M059J (cell line): ENCODE measurements around the gene CCDC136. TPM values are rescaled to one million over a fixed set of nuclear protein-coding genes. Genes with fewer than 3 reads are reported as not detected.

Experiments
- DNase-seq: peaks from one replicate; pipeline ENCODE4 v3.0.0-alpha.2; 2012; ENCODE audit warnings: low read depth
- total RNA-seq: library from RNA; depleted of rRNA; stranded (reverse); fragments of >200 nt; shearing (Covaris generic); gene quantifications from 2 replicates; pipeline ENCODE4 v1.2.3, GENCODE V29; 2014

The CCDC136 gene
- total RNA-seq, 1 experiment from 2014 or later: 5.7 TPM

DNA sequence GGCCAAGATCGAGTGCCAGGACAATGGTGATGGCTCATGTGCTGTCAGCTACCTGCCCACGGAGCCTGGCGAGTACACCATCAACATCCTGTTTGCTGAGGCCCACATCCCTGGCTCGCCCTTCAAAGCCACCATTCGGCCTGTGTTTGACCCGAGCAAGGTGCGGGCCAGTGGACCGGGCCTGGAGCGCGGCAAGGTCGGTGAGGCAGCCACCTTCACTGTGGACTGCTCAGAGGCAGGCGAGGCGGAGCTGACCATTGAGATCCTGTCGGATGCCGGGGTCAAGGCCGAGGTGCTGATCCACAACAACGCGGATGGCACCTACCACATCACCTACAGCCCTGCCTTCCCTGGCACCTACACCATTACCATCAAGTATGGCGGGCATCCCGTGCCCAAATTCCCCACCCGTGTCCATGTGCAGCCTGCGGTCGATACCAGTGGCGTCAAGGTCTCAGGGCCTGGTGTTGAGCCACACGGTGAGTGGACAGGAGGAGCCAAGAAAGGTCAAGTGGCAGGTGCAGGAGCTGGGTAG lies 53.1 kb downstream of the CCDC136 start:
- no peak for DNase-seq

GRCh38 chr7:128845475-128845874 lies 53.7 kb downstream of the CCDC136 start:
- DNase-seq: no peak

GRCh38 chr7:128845987-128846386 lies 54.2 kb downstream of the CCDC136 start:
- no peak for DNase-seq

DNA sequence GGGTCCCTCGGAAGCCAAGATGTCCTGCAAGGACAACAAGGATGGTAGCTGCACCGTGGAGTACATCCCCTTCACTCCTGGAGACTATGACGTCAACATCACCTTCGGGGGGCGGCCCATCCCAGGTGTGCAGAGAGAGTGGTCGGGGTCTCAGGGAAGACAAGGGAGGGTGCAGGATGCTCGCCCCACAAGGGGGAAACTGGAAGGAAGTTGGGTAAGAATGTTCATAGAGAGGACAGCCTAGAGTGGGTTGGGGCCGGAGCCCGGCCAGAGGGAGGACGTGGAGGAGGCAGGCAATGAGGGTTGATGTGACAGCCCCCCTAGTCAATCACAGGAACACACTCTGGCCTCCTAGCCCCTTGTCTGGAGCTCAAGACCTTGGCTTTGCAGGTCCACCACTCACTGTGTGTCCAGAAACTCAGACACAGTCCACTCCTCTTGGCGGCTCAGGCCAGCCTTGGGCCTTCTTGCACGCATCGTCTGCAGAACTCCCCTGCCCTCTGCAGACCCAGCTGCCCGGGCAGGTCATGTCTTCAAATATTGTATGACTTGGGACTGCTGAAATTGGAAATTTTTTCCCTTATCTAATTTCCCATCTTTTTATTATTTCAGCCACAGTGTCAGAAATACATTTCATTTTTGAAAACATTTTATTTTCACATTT lies 55.1 kb downstream of the CCDC136 start:
- no peak for DNase-seq

DNA sequence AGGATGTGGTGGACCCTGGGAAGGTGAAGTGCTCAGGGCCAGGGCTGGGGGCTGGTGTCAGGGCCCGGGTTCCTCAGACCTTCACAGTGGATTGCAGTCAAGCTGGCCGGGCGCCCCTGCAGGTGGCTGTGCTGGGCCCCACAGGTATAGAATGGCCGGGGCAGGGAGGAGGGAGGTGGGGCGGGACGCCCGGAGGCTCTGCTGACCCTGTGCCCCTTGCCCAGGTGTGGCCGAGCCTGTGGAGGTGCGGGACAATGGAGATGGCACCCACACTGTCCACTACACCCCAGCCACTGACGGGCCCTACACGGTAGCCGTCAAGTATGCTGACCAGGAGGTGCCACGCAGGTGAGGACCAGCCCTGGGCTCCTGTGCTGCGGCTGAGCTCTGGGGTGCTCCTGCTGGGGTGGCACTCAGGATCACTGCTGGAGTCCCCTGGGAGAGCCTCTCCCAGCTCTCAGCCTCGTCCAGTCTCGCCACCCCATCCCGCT lies 56.0 kb downstream of the CCDC136 start:
- DNase-seq: no peak

DNA sequence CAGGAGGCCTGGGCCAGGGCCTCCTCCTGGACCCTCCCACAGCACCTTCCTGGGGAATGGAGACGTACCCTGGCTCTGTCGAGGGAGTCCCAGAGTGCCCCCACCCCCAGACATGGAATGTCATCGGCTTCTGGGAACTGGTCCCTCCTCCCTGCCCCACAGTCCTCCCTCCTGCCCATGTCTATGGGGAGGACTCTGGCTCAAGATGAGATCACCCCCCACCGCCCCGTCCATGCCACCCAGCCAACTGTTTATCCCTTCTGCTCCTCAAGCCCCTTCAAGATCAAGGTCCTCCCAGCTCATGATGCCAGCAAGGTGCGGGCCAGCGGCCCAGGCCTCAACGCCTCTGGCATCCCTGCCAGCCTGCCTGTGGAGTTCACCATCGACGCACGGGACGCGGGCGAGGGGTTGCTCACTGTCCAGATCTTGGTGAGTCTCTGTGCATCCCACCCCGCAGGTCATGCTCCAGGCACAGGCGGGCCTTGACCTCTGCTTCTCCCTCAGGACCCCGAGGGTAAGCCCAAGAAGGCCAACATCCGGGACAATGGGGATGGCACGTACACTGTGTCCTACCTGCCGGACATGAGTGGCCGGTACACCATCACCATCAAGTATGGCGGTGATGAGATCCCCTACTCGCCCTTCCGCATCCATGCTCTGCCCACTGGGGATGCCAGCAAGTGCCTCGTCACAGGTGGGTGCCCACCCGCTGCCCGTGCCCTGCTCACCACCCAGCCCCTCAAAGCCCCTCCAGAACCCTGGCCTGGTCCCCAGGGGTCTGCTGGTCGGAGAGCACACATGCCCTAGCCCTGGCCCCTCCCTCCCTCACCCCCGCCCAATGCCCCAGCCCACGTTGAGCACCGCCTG lies 56.8 kb downstream of the CCDC136 start:
- DNase-seq: no peak

DNA sequence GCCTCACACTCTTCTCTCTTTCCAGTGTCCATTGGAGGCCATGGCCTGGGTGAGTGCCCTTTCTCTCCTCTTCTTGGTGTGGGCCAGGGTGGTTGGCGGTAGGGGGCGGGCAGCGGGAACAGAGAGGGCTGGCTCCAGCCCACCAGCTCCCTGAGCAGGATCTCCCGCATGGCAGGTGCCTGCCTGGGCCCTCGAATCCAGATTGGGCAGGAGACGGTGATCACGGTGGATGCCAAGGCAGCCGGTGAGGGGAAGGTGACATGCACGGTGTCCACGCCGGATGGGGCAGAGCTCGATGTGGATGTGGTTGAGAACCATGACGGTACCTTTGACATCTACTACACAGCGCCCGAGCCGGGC lies 57.4 kb downstream of the CCDC136 start:
- no peak for DNase-seq

GRCh38 chr7:128849804-128850490 lies 58.2 kb downstream of the CCDC136 start:
- DNase-seq: no peak

DNA sequence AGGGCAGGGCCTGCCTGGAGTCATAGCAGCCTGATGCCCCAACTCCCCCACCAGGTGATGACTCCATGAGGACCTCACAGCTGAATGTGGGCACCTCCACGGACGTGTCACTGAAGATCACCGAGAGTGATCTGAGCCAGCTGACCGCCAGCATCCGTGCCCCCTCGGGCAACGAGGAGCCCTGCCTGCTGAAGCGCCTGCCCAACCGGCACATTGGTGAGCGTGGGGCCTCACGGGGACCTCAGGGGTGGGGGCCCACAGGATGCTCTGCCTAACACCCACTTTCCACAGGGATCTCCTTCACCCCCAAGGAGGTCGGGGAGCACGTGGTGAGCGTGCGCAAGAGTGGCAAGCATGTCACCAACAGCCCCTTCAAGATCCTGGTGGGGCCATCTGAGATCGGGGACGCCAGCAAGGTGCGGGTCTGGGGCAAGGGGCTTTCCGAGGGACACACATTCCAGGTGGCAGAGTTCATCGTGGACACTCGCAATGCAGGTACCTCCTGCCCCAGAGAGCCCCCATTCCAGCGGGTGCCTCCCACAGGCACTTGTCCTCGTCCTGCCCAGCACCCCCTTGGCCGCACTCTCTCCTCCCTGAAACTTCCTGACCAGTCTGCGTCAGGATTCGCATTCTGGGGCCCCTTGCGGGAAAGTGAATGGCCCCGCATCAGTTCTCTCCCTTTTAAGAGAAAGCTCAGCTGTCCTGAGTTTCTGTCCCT lies 60.9 kb downstream of the CCDC136 start:
- no peak for DNase-seq

- DNase-seq: no peak
Measured at GRCh38 chr7:128853799-128854198, 62.0 kb downstream of the CCDC136 start.

DNA sequence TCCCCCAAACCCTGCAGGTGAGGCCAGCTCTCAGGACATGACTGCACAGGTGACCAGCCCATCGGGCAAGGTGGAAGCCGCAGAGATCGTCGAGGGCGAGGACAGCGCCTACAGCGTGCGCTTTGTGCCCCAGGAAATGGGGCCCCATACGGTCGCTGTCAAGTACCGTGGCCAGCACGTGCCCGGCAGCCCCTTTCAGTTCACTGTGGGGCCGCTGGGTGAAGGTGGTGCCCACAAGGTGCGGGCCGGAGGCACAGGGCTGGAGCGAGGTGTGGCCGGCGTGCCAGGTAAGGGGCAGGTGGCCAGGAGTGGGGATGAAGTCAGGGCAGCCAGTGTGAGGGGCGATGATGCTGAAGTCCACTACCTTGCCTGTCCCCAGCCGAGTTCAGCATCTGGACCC lies 62.6 kb downstream of the CCDC136 start:
- DNase-seq: no peak

DNA sequence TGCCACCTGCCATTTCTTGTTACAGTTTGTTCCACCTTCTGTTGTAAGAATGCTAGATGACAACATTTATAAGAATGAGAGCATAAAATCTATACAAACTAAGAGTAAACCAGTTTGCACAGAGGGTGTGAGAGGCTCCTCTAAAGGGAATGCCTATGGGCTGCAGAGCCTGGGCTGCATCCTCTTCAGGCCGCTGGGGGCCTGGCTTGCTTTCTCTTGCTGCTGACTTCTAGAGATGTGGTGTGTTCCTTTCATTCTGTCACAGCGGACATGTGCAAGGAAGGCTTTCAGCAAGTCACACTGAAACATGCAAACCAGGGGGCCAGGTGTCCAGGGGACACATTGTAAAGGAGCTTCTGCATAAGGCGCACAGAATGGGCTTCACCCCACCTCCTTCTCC lies 63.8 kb downstream of the CCDC136 start:
- no peak for DNase-seq

GRCh38 chr7:128856001-128856718 lies 64.4 kb downstream of the CCDC136 start:
- DNase-seq: no peak

DNA sequence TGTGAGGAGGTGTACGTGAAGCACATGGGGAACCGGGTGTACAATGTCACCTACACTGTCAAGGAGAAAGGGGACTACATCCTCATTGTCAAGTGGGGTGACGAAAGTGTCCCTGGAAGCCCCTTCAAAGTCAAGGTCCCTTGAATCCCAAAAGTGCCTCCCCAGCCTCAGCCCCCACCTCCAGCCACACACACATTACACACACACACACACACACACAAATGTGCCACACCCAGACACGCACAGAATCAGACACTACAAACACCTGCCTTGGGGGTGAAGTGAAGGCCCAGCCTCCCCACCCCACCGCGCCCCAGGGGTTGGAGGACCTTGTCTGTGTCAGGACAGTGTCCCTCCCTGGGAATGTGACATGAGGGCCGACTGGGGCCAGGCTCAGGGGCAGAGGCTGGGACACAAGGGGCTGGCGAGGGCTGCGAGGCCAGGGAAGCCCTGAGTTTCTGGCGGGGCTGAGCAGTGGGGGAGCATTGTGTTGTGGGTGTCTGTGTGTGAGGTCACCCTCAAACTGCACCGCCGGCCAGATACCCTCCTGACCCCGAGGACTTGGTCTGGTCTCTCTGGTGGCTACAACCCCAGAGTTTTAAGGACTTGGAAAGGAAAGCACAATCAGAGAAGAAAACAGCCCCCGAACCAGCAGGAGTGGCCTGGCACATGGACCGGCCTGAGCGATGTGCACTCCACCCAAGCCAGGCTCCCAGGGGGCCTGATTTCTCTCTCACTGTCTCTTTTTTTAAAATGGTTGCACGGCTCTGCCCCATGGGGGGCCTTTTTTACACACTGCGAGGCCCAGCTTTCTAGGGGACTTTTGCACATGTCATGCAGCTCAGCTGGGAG lies 66.8 kb downstream of the CCDC136 start:
- no peak for DNase-seq

- DNase-seq: peak; percentile 40
Measured at GRCh38 chr7:128859232-128860157, 67.7 kb downstream of the CCDC136 start.

DNA sequence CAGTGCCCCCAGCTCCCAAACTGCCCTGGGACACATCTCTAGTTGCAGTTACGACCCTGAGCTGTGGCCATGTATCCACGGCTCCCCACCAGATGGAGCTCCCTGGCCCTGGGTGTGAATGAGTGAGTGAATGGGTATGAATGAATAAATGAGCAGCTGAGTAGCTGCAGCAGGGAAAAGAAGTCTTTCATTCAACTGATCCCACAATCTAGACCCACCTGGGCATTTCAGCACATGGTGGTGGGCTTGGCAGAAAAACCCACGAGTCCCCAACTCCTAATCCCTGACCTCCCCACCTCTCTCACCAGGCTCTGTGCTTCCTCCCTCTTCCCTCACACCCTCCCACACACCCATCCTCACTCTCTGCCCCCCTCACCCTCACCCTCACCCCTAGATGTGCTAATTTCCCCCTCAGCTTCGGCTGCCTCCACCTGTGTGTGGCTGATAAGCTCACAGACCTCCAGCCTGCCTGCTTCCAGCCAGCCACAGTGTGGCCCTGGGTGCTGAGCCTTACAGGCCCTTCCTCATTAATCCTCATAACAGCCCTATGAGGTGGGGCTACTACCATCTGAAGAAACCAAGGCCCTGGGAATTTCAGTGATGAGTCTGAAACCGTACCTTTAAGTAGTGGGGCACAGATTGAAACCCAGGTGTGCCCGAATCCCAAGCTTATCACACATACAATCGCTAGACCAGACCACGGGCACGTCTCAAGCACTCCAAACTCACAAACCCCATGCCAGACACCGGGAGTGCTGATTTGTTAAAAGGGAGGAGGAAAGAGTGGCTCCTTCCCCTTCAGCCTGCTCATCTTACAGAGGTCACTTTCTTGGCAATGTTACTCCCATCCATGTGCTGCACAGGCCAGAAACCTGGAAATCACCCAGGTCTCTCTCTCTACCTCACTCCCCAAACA lies 68.6 kb downstream of the CCDC136 start:
- peak; percentile 56 for DNase-seq

DNA sequence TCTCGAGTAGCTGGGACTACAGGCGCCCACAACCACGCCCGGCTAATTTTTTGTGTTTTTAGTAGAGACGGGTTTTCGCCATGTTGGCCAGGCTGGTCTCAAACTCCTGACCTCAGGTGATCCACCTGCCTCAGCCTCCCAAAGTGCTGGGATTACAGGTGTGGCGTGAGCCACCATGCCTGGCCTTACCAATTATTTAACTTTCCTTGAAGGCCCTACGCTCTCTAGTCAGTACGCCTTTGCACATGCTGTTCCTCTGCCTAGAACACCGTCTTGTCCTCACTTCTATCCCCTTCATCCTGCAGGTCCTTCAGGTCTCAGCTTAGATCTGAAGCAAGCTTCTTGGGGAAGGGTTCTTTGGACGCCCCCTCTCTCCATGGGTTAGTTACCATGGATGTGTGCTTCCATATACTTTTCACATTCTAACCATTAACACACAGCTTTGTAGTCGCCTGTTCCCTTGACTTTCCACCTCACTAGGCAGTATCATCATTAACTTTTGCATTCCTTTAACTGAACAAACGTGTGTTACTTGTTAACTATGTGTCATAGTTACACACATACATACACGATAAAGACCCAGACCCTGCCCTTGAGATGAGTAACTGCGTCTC lies 70.3 kb downstream of the CCDC136 start:
- no peak for DNase-seq
